SK-N-SH (cell line): ENCODE measurements around the gene GAMT. TPM values are rescaled to one million over a fixed set of nuclear protein-coding genes. Genes with fewer than 3 reads are reported as not detected.

Experiments
- CTCF ChIA-PET: fragments of 300-600, 350-600 bp; formaldehyde crosslinking; extraction: SDS; loops from one replicate; lab custom pipeline; 2021; lab: Yijun Ruan, JAX
- POLR2A ChIA-PET: fragments of 350-600 bp; sonication (Branson Sonifier 250); formaldehyde crosslinking; extraction: SDS; loops from one replicate; lab custom pipeline; 2020; ENCODE audit warnings: antibody characterized with exemption, inconsistent platforms; lab: Yijun Ruan, JAX
- DNase-seq: peaks from one replicate; pipeline ENCODE4 v3.0.0; 2012
- H2AFZ ChIP-seq: fragments of 200-600 bp; sonication (generic); 2 replicates; pipeline ENCODE4 v1.8.1; 2016; ENCODE audit warnings: antibody characterized with exemption, mild to moderate bottlenecking, low read depth
- H3F3A ChIP-seq: fragments of 200-600 bp; sonication (generic); replicated peaks from 2 replicates; pipeline ENCODE3; 2016; ENCODE audit warnings: antibody characterized with exemption, mild to moderate bottlenecking; ENCODE audit not compliant: insufficient read depth
- H3K27ac ChIP-seq, 2 experiments: fragments of 200-500 bp in 1 of 2; fragments of 200-600 bp in 1 of 2; sonication (Bioruptor generic) in 1 of 2; sonication (generic), shearing (Covaris generic) in 1 of 2; 2 replicates each; pipeline versions ENCODE4 v1.5.1 to v1.6.1; 2014 to 2016; ENCODE audit warnings: low read depth in 2 of 2, inconsistent platforms in 1 of 2, low read length in 1 of 2, mild to moderate bottlenecking in 1 of 2, mixed read lengths in 1 of 2
- H3K27me3 ChIP-seq: fragments of 200-600 bp; sonication (generic), shearing (Covaris generic); 2 replicates; pipeline ENCODE4 v1.6.1; 2016; ENCODE audit warnings: mixed run types; ENCODE audit not compliant: insufficient read depth
- H3K36me3 ChIP-seq, 2 experiments: fragments of 200-500 bp in 1 of 2; fragments of 200-600 bp in 1 of 2; sonication (Bioruptor generic) in 1 of 2; sonication (generic) in 1 of 2; replicated peaks in 1 of 2; 2 replicates each; pipeline versions ENCODE3 to v1.5.1; 2014 to 2016; ENCODE audit warnings: low read length in 1 of 2, mild to moderate bottlenecking in 1 of 2; ENCODE audit not compliant: insufficient read depth in 2 of 2, control insufficient read depth in 1 of 2
- H3K4me1 ChIP-seq, 2 experiments: fragments of 200-500 bp in 1 of 2; fragments of 200-600 bp in 1 of 2; sonication (Bioruptor generic) in 1 of 2; sonication (generic), shearing (Covaris generic) in 1 of 2; 2 replicates each; pipeline versions ENCODE4 v1.5.1 to v1.6.1; 2014 to 2016; ENCODE audit warnings: low read depth in 1 of 2, low read length in 1 of 2, mixed run types in 1 of 2; ENCODE audit not compliant: insufficient read depth in 2 of 2, control insufficient read depth in 1 of 2
- H3K4me2 ChIP-seq: fragments of 200-600 bp; sonication (generic), shearing (Covaris generic); 2 replicates; pipeline ENCODE4 v1.6.1; 2017; ENCODE audit warnings: mixed run types
- H3K4me3 ChIP-seq, 2 experiments: fragments of 200-500 bp in 1 of 2; fragments of 200-600 bp in 1 of 2; sonication (Bioruptor generic) in 1 of 2; sonication (generic), shearing (Covaris generic) in 1 of 2; 2 replicates each; pipeline versions ENCODE4 v1.5.1 to v1.8.1; 2014 to 2016; ENCODE audit warnings: low read depth in 2 of 2, inconsistent platforms in 1 of 2, low read length in 1 of 2, mild to moderate bottlenecking in 1 of 2, mixed read lengths in 1 of 2, moderate library complexity in 1 of 2
- H3K79me2 ChIP-seq: fragments of 200-600 bp; sonication (generic); 2 replicates; pipeline ENCODE4 v1.8.1; 2017; ENCODE audit warnings: mild to moderate bottlenecking; ENCODE audit not compliant: insufficient read depth
- H3K9ac ChIP-seq: fragments of 200-600 bp; sonication (generic); 2 replicates; pipeline ENCODE4 v1.6.1; 2017; ENCODE audit warnings: mixed run types
- H3K9me2 ChIP-seq: fragments of 200-600 bp; sonication (generic); 2 replicates; pipeline ENCODE4 v1.6.1; 2017; ENCODE audit warnings: mixed run types
- H3K9me3 ChIP-seq: fragments of 200-600 bp; sonication (generic); 2 replicates; pipeline ENCODE4 v1.6.1; 2017; ENCODE audit warnings: mixed run types, mild to moderate bottlenecking, moderate library complexity
- H4K20me1 ChIP-seq: fragments of 200-600 bp; sonication (generic); 2 replicates; pipeline ENCODE4 v1.6.1; 2017; ENCODE audit warnings: mild to moderate bottlenecking, mixed run types; ENCODE audit not compliant: insufficient read depth
- ELF1 ChIP-seq: IDR thresholded peaks from 2 replicates; pipeline ENCODE4 v1.4.0; 2012
- EZH2phosphoT487 ChIP-seq: fragments of 200-600 bp; sonication (generic); IDR thresholded peaks from 2 replicates; pipeline ENCODE4 v1.6.1; 2017; ENCODE audit warnings: low read depth, mixed run types, mild to moderate bottlenecking, antibody characterized with exemption, moderate library complexity, borderline replicate concordance
- FOSL2 ChIP-seq: IDR thresholded peaks from 2 replicates; pipeline ENCODE4 v1.4.0; 2012; ENCODE audit warnings: low read depth, mild to moderate bottlenecking, moderate library complexity, borderline replicate concordance
- GABPA ChIP-seq: IDR thresholded peaks from 2 replicates; pipeline ENCODE4 v1.4.0; 2012; ENCODE audit warnings: low read depth, mild to moderate bottlenecking
- GATA2 ChIP-seq: sonication (generic); formaldehyde crosslinking; IDR thresholded peaks from 2 replicates; pipeline ENCODE4 v1.5.0; 2020; ENCODE audit warnings: mild to moderate bottlenecking, missing genetic modification reagents
- JUND ChIP-seq: IDR thresholded peaks from 2 replicates; pipeline ENCODE4 v1.4.0; 2012
- MEF2A ChIP-seq: IDR thresholded peaks from 2 replicates; pipeline ENCODE4 v1.4.0; 2012; ENCODE audit warnings: low read depth, borderline replicate concordance
- MXI1 ChIP-seq: IDR thresholded peaks from 2 replicates; pipeline ENCODE4 v1.6.1; 2012; ENCODE audit warnings: mild to moderate bottlenecking, low read depth, low read length, improper control_type of control experiment
- NRF1 ChIP-seq: IDR thresholded peaks from 2 replicates; pipeline ENCODE4 v1.6.1; 2012; ENCODE audit warnings: low read depth, mild to moderate bottlenecking, low read length
- POLR2AphosphoS5 ChIP-seq: IDR thresholded peaks from 2 replicates; pipeline ENCODE4 v1.6.1; 2012; ENCODE audit warnings: low read depth, low read length
- RAD21 ChIP-seq: IDR thresholded peaks from 2 replicates; pipeline ENCODE4 v1.6.1; 2012; ENCODE audit warnings: mild to moderate bottlenecking, low read length
- RCOR1 ChIP-seq: fragments of 150-350 bp; IDR thresholded peaks from 2 replicates; pipeline ENCODE4 v1.6.1; 2017; ENCODE audit warnings: antibody characterized with exemption, low read length
- RFX5 ChIP-seq: IDR thresholded peaks from 2 replicates; pipeline ENCODE4 v1.6.1; 2012; ENCODE audit warnings: mild to moderate bottlenecking, improper control_type of control experiment, low read length
- SMC3 ChIP-seq: IDR thresholded peaks from 2 replicates; pipeline ENCODE4 v1.6.1; 2012; ENCODE audit warnings: low read depth, low read length, improper control_type of control experiment
- TCF12 ChIP-seq: IDR thresholded peaks from 2 replicates; pipeline ENCODE4 v1.4.0; 2012
- WGBS: methylation state at CpG from one replicate; pipeline ENCODE4 v1.1.6; 2017; ENCODE audit warnings: low lambda C conversion rate; 5-methylcytosine and 5-hydroxymethylcytosine counted together
- polyA plus RNA-seq, 3 experiments: library from polyadenylated mRNA; depleted of rRNA; stranded (reverse); fragments of >200 nt; gene quantifications; 2 replicates each; pipeline ENCODE4 v1.2.3, GENCODE V29; 2012
- TF ChIP-seq, protein P1 (sequence below): fragments of 150-350 bp; IDR thresholded peaks from 2 replicates; pipeline ENCODE4 v1.6.1; 2016; ENCODE audit warnings: mild to moderate bottlenecking, low read depth, low read length
- TF ChIP-seq, protein P2 (sequence below): IDR thresholded peaks from 2 replicates; pipeline ENCODE4 v1.4.0; 2012; ENCODE audit warnings: low read depth
- TF ChIP-seq, protein P3 (sequence below): fragments of 150-350 bp; IDR thresholded peaks from 2 replicates; pipeline ENCODE4 v1.6.1; 2017; ENCODE audit warnings: antibody characterized with exemption, low read length, low read depth, borderline replicate concordance
- TF ChIP-seq, protein P4 (sequence below): fragments of 200-600 bp; sonication (generic); IDR thresholded peaks from 2 replicates; pipeline ENCODE4 v1.6.1; 2017; ENCODE audit warnings: antibody characterized with exemption, mild to moderate bottlenecking, moderate library complexity
- TF ChIP-seq, protein P5 (sequence below): IDR thresholded peaks from 2 replicates; pipeline ENCODE4; 2012

Gene GAMT
- polyA plus RNA-seq, 1 of the 3 experiments (the other 2 are of a cell fraction), result 85.3 TPM

DNA sequence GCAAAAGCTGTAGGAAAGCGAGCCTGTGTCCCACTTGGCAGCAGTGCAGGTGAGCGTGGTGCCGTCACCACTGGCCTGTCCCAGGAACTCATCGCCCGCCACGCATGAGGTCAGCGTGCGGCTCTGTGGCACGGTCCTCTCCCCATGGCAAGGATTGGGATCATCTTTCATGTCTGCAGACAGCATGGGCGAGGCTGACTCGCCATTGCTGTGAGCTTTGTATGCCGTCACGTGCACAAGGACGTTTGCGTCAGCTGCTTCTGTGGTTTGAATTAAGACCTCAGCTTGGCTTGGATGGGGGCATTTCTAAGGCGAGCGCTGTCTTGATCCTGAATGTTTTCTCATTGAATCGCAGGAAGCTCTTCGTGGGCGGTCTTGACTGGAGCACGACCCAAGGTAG, 15.8 kb upstream of the GAMT start:
- Histone ChIP-seq H4K20me1 (peaks cover 74% of the 10 kb centered on the region), H2AFZ (no peak overlapping the region), H3K27me3 (no peaks in the 10 kb centered on the region), H3K79me2 (peaks cover 90% of the 10 kb centered on the region), H3K4me3 (no peak overlapping the region), H3K4me1 (peaks cover 0 to 8% of the 10 kb centered on the region in 2 experiments; a peak in 2 of 4 replicates), H3K9me3 (no peaks in the 10 kb centered on the region), H3K36me3 (peaks cover 0 to 62% of the 10 kb centered on the region in 2 experiments), H3K9ac (no peak overlapping the region), H3K4me2 (no peak overlapping the region), H3K9me2 (no peaks in the 10 kb centered on the region), H3K27ac (no peak overlapping the region), H3F3A (no peaks in the 10 kb centered on the region)
- DNase-seq, result no peak
- CTCF ChIA-PET, result interaction anchor here (1.3 to 2.1 kb wide), 2 partner anchors 137 to 173 kb away, joined by 5 read pairs; no protein-coding TSS in a partner anchor
- WGBS, result 95% methylated on average over 21 of the region's 21 CpGs
- TF ChIP-seq MXI1, result no peak
- TF ChIP-seq RCOR1, result no peak
- TF ChIP-seq RFX5, result no peak
- TF ChIP-seq GABPA, result no peak
- TF ChIP-seq, protein P1, sequence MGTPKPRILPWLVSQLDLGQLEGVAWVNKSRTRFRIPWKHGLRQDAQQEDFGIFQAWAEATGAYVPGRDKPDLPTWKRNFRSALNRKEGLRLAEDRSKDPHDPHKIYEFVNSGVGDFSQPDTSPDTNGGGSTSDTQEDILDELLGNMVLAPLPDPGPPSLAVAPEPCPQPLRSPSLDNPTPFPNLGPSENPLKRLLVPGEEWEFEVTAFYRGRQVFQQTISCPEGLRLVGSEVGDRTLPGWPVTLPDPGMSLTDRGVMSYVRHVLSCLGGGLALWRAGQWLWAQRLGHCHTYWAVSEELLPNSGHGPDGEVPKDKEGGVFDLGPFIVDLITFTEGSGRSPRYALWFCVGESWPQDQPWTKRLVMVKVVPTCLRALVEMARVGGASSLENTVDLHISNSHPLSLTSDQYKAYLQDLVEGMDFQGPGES, result no peak
- no peak for TF ChIP-seq SMC3
- no peak for TF ChIP-seq JUND
- no peak for TF ChIP-seq FOSL2
- no peak for TF ChIP-seq RAD21
- TF ChIP-seq, protein P2, sequence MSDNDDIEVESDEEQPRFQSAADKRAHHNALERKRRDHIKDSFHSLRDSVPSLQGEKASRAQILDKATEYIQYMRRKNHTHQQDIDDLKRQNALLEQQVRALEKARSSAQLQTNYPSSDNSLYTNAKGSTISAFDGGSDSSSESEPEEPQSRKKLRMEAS, result no peak
- TF ChIP-seq GATA2 (CRISPR knock-in tag), result no peak
- no peak for TF ChIP-seq MEF2A
- TF ChIP-seq POLR2AphosphoS5, result no peak
- no peak for TF ChIP-seq EZH2phosphoT487
- no peak for TF ChIP-seq ELF1
- POLR2A ChIA-PET, result no interaction called here

DNA sequence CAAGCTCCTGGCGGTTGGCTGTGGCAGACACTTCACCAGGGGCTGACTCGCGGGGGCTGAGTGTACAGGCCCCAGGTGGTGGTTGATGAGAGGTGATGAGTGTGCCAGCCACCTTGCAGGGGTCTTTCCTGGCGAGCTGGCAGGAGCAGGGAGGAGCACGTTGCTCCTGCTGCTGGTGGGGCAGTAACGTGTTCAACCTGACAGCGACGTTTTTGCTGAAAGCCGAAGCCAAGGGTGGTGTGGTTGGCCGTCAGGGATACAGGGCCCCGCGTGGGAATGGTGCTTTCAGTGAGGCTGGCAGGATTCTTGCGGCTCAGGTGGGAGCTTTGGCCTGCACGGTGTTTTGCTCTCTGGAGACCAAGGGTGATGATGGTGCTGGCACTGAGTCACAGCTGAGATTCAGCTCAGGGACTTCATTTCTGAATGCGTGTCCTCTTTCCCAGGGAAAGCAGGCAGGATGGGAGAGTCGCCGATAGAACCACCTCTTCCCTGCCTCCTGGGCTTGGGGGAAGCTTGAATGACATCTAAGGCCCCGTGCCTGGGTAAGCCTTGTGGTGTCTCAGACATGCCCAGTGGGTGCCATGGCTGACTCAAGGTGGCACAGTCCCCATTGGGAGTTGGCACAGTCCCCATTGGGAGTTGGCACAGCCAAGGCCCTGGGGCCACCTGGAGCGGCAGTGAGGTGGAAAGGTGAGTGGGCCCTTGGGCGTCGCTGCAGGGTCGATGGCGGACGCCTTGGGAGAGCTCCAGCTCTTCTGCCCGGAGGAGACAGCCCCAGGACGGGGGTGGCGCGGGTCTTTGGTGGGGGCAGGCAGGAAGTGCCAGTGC, 14.9 kb upstream of the GAMT start:
- Histone ChIP-seq H2AFZ (no peak overlapping the region), H3K4me2 (no peak overlapping the region), H3K27ac (no peak overlapping the region), H3K9ac (no peak overlapping the region), H3K9me2 (no peaks in the 10 kb centered on the region), H3F3A (no peaks in the 10 kb centered on the region), H3K79me2 (peaks cover 92% of the 10 kb centered on the region), H3K4me1 (peaks cover 5 to 8% of the 10 kb centered on the region in 2 experiments; a peak in 2 of 4 replicates), H3K36me3 (peaks cover 0 to 53% of the 10 kb centered on the region in 2 experiments), H4K20me1 (peaks cover 83% of the 10 kb centered on the region), H3K27me3 (no peaks in the 10 kb centered on the region), H3K9me3 (no peaks in the 10 kb centered on the region), H3K4me3 (no peak overlapping the region)
- DNase-seq, result no peak
- ChIA-PET CTCF (interaction anchor here (0.8 to 2.1 kb wide), 5 partner anchors 21 to 172 kb away, joined by 3 to 5 read pairs (median 4); no protein-coding TSS in a partner anchor), POLR2A (no interaction called here)
- 91% methylated on average over 23 of the region's 28 CpGs for WGBS
- TF ChIP-seq, protein P3, sequence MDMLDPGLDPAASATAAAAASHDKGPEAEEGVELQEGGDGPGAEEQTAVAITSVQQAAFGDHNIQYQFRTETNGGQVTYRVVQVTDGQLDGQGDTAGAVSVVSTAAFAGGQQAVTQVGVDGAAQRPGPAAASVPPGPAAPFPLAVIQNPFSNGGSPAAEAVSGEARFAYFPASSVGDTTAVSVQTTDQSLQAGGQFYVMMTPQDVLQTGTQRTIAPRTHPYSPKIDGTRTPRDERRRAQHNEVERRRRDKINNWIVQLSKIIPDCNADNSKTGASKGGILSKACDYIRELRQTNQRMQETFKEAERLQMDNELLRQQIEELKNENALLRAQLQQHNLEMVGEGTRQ, result no peak
- TF ChIP-seq JUND, result no peak
- TF ChIP-seq, protein P4, sequence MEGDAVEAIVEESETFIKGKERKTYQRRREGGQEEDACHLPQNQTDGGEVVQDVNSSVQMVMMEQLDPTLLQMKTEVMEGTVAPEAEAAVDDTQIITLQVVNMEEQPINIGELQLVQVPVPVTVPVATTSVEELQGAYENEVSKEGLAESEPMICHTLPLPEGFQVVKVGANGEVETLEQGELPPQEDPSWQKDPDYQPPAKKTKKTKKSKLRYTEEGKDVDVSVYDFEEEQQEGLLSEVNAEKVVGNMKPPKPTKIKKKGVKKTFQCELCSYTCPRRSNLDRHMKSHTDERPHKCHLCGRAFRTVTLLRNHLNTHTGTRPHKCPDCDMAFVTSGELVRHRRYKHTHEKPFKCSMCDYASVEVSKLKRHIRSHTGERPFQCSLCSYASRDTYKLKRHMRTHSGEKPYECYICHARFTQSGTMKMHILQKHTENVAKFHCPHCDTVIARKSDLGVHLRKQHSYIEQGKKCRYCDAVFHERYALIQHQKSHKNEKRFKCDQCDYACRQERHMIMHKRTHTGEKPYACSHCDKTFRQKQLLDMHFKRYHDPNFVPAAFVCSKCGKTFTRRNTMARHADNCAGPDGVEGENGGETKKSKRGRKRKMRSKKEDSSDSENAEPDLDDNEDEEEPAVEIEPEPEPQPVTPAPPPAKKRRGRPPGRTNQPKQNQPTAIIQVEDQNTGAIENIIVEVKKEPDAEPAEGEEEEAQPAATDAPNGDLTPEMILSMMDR, result no peak
- no peak for TF ChIP-seq GATA2 (CRISPR knock-in tag)
- TF ChIP-seq NRF1, result no peak
- TF ChIP-seq RCOR1, result no peak
- TF ChIP-seq, protein P1, result no peak
- TF ChIP-seq TCF12, result no peak
- TF ChIP-seq GABPA, result no peak
- TF ChIP-seq, protein P5, sequence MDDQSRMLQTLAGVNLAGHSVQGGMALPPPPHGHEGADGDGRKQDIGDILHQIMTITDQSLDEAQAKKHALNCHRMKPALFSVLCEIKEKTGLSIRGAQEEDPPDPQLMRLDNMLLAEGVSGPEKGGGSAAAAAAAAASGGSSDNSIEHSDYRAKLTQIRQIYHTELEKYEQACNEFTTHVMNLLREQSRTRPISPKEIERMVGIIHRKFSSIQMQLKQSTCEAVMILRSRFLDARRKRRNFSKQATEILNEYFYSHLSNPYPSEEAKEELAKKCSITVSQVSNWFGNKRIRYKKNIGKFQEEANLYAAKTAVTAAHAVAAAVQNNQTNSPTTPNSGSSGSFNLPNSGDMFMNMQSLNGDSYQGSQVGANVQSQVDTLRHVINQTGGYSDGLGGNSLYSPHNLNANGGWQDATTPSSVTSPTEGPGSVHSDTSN, result no peak
- TF ChIP-seq ELF1, result no peak
- no peak for TF ChIP-seq SMC3
